ENCODE results near the gene PLCXD3.

DNA sequence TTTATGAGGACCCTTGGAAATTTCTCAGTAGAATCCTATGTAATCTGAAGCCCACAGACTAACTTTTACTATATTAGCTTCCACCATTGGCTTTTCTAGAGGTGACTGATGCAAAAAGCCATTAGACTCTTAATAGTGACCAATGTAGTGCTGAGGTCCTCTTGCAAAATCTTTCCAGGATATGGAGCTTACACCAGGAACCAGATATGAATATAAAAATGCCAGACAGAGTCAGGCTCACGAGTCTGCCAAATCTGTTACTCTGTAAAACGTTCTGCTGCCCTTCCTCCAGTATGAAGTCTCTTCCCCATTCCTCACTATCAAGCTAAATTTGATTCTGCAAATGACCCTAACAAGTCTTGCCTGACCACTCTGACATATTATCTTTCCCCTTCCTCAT lies 223.7 kb downstream of the PLCXD3 start:
- TF ChIP-seq POLR2A (IDR thresholded peaks at IDR 0.05; ENCODE audit: control extremely low read depth in 1 of 2, low read depth in 2 of 2, low read length in 2 of 2) (no peak), CBX5 (IDR thresholded peaks at IDR 0.05; ENCODE audit: low read depth, low read length) (no peak), MAFK (IDR thresholded peaks at IDR 0.05; ENCODE audit: low read depth, low read length) (no peak), BACH1 (IDR thresholded peaks at IDR 0.05; ENCODE audit: low read length) (no peak), EZH2 (IDR thresholded peaks at IDR 0.05; ENCODE audit: low read depth, low read length, severe bottlenecking) (no peak), RFX5 (IDR thresholded peaks at IDR 0.05; ENCODE audit: borderline replicate concordance, low read depth, low read length) (no peak), EGR1 (IDR thresholded peaks at IDR 0.05; ENCODE audit: borderline replicate concordance, low read depth, low read length) (no peak), TEAD4 (IDR thresholded peaks at IDR 0.05; ENCODE audit: low read depth, low read length) (no peak), TBP (IDR thresholded peaks at IDR 0.05; ENCODE audit: low read depth, low read length) (no peak), RAD21 (IDR thresholded peaks at IDR 0.05 in 1 of 2, conservative IDR thresholded peaks at IDR 0.05 in 1 of 2; ENCODE audit: low read depth in 2 of 2, low read length in 2 of 2) (no peak), KDM1A (IDR thresholded peaks at IDR 0.05; ENCODE audit: borderline replicate concordance, low read length) (no peak), POLR2AphosphoS5 (IDR thresholded peaks at IDR 0.05; ENCODE audit: low read depth, low read length) (no peak)
- TF ChIP-seq, protein P1, sequence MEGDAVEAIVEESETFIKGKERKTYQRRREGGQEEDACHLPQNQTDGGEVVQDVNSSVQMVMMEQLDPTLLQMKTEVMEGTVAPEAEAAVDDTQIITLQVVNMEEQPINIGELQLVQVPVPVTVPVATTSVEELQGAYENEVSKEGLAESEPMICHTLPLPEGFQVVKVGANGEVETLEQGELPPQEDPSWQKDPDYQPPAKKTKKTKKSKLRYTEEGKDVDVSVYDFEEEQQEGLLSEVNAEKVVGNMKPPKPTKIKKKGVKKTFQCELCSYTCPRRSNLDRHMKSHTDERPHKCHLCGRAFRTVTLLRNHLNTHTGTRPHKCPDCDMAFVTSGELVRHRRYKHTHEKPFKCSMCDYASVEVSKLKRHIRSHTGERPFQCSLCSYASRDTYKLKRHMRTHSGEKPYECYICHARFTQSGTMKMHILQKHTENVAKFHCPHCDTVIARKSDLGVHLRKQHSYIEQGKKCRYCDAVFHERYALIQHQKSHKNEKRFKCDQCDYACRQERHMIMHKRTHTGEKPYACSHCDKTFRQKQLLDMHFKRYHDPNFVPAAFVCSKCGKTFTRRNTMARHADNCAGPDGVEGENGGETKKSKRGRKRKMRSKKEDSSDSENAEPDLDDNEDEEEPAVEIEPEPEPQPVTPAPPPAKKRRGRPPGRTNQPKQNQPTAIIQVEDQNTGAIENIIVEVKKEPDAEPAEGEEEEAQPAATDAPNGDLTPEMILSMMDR (IDR thresholded peaks at IDR 0.05; ENCODE audit: control extremely low read depth in 1 of 3, insufficient read depth in 1 of 3, low read depth in 1 of 3, low read length in 3 of 3), result no peak
- TF ChIP-seq, protein P2, sequence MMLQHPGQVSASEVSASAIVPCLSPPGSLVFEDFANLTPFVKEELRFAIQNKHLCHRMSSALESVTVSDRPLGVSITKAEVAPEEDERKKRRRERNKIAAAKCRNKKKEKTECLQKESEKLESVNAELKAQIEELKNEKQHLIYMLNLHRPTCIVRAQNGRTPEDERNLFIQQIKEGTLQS (IDR thresholded peaks at IDR 0.05; ENCODE audit: insufficient read depth, low read depth, low read length), result no peak
